AG09309 (cell line): ENCODE results near the gene KRTAP5-6.

Source experiments
- DNase-seq: peaks from one replicate; pipeline ENCODE4 v3.0.0-alpha.2; 2010; ENCODE audit warnings: low read depth
- H3K4me3 ChIP-seq: 2 replicates; pipeline ENCODE4 v1.5.1; 2011; ENCODE audit warnings: mild to moderate bottlenecking, low read depth, low read length, moderate library complexity; ENCODE audit not compliant: control insufficient read depth
- CTCF ChIP-seq: IDR thresholded peaks from 2 replicates; pipeline ENCODE4 v1.5.1; 2011; ENCODE audit warnings: mild to moderate bottlenecking, low read depth, low read length, inconsistent platforms; ENCODE audit not compliant: insufficient read depth, control insufficient read depth; ENCODE audit errors: missing control alignments

KRTAP5-6 gene

GRCh38 chr11:1694064-1694845 is 2.7 kb upstream of the KRTAP5-6 start:
- DNase-seq = no peak
- no peak overlapping the region for H3K4me3 ChIP-seq
- peak; percentile 89 for TF ChIP-seq CTCF

GRCh38 chr11:1694846-1695547 is 2.0 kb upstream of the KRTAP5-6 start:
- H3K4me3 ChIP-seq = no peak overlapping the region
- DNase-seq = no peak
- no peak for TF ChIP-seq CTCF

GRCh38 chr11:1695548-1696108 is 1.4 kb upstream of the KRTAP5-6 start:
- no peak overlapping the region for H3K4me3 ChIP-seq
- no peak for DNase-seq
- TF ChIP-seq CTCF = no peak

- no peak overlapping the region for H3K4me3 ChIP-seq
- no peak for DNase-seq
- no peak for TF ChIP-seq CTCF
Measured at GRCh38 chr11:1699771-1700170, 2.8 kb downstream of the KRTAP5-6 start.

- TF ChIP-seq CTCF = no peak
- no peak overlapping the region for H3K4me3 ChIP-seq
- no peak for DNase-seq
Measured at GRCh38 chr11:1701091-1701807, 4.3 kb downstream of the KRTAP5-6 start.

- H3K4me3 ChIP-seq = no peak overlapping the region
- TF ChIP-seq CTCF = no peak
- no peak for DNase-seq
Measured at GRCh38 chr11:1702506-1702905, 5.5 kb downstream of the KRTAP5-6 start.
